ENCODE measurements around the gene ZSWIM4.

Gene ZSWIM4

GRCh38 chr19:13823901-13824300 lies 28.7 kb downstream of the ZSWIM4 start:
- POLR2A ChIA-PET (ENCODE audit: low non-redundant PET) = no interaction called here
- DNase-seq (ENCODE audit: low spot score) = no peak
- peak overlapping the region; percentile 15; the same call in 1 of the 2 replicates for H3K27ac ChIP-seq
- no peak for TF ChIP-seq CTCF (conservative IDR thresholded peaks at IDR 0.05; ENCODE audit: low read depth)
- CTCF ChIA-PET = interaction anchor here (1.5 to 1.8 kb wide), 2 partner anchors 28 to 39 kb away, joined by 3 to 9 read pairs; no protein-coding TSS in a partner anchor

DNA sequence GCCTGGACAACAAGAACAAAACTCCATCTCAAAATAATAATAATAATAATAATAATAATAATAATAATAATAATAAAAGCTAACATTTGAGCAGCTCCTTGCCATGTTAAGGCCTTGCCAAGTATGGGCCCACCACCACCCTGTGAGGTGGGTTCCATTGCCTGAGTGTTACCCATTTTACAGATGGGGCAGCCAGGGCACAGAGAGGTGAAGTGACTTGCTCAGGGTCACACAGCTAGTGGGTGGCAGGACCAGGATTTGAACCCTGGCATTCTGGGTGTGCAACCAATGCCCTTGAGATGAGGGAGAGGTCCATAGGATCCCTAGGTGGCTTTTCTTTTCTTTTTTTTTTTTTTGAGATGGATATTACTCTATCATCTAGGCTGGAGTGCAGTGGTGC lies 29.5 kb downstream of the ZSWIM4 start:
- ChIA-PET CTCF (interaction anchor here (1.5 to 1.8 kb wide), 2 partner anchors 29 to 38 kb away, joined by 3 to 9 read pairs; no protein-coding TSS in a partner anchor), POLR2A (ENCODE audit: low non-redundant PET) (no interaction called here)
- no peak for DNase-seq (ENCODE audit: low spot score)
- TF ChIP-seq CTCF (conservative IDR thresholded peaks at IDR 0.05; ENCODE audit: low read depth) = no peak
- no peak overlapping the region for H3K27ac ChIP-seq

GRCh38 chr19:13825489-13826441 lies 30.5 kb downstream of the ZSWIM4 start:
- H3K27ac ChIP-seq = peak overlapping the region; percentile 100
- DNase-seq (ENCODE audit: low spot score) = no peak
- POLR2A ChIA-PET (ENCODE audit: low non-redundant PET) = interaction anchor here (0.5 kb wide), 1 partner anchor 14 kb away, joined by 4 read pairs; no protein-coding TSS in a partner anchor
- CTCF ChIA-PET = interaction anchor here (1.0 to 1.8 kb wide), 2 partner anchors 37 kb away, joined by 3 to 9 read pairs; no protein-coding TSS in a partner anchor
- TF ChIP-seq CTCF (conservative IDR thresholded peaks at IDR 0.05; ENCODE audit: low read depth) = no peak

- DNase-seq (ENCODE audit: low spot score) = no peak
- TF ChIP-seq CTCF (conservative IDR thresholded peaks at IDR 0.05; ENCODE audit: low read depth) = no peak
- peak overlapping the region; percentile 100 for H3K27ac ChIP-seq
- CTCF ChIA-PET = interaction anchor here (0.6 to 1.0 kb wide), 2 partner anchors 36 to 310 kb away, joined by 3 read pairs; partner anchors contain the start of gene ASF1B
- POLR2A ChIA-PET (ENCODE audit: low non-redundant PET) = no interaction called here
These were observed 31.5 kb downstream of the ZSWIM4 start for GRCh38 chr19:13826652-13827235.

DNA sequence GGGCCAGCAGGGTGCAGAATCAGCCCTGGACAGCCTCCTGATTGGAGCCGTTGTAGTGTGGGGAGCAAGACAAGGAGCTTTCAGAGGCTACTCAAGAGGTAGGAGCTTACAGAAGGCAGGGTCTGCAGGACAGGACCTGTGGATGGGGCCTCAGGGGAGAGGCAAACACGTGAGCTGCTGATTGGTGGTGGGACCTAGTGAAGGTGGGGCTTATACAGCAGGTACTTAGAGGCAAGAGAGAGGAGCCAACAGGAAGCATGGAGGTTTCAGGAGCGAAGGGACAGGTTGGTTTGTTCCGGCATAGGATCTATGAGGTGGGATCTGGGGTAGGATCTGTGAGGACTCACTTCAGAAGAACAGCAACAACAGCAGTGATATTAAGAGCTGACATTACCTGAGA lies 32.4 kb downstream of the ZSWIM4 start:
- peak overlapping the region; percentile 100 for H3K27ac ChIP-seq
- no peak for TF ChIP-seq CTCF (conservative IDR thresholded peaks at IDR 0.05; ENCODE audit: low read depth)
- POLR2A ChIA-PET (ENCODE audit: low non-redundant PET) = interaction anchor here (0.6 kb wide), 1 partner anchor 179 kb away, joined by 5 read pairs; no protein-coding TSS in a partner anchor
- CTCF ChIA-PET = interaction anchor here (0.6 kb wide), 2 partner anchors 41 to 309 kb away, joined by 3 read pairs; partner anchors contain the start of gene ASF1B
- no peak for DNase-seq (ENCODE audit: low spot score)

GRCh38 chr19:13830114-13830740 lies 35.0 kb downstream of the ZSWIM4 start:
- DNase-seq (ENCODE audit: low spot score) = no peak
- ChIA-PET CTCF (no interaction called here), POLR2A (ENCODE audit: low non-redundant PET) (no interaction called here)
- peak overlapping the region; percentile 100 for H3K27ac ChIP-seq
- no peak for TF ChIP-seq CTCF (conservative IDR thresholded peaks at IDR 0.05; ENCODE audit: low read depth)

Measured in RWPE1 (cell line).